NCI-H128 (cell line): ENCODE results near the gene MIS18A.
A peak's percentile ranks its signal among the peaks of the same experiment; 100 is the strongest.
"Not testable (repeated sequence)": the region's sequence is repeated elsewhere in the genome, so short reads cannot be mapped to it uniquely, and the experiment has no call there.

Experiments used
- DNase-seq: peaks from one replicate; lab custom pipeline; 2025; ENCODE audit not compliant: unreplicated experiment; lab: John Stamatoyannopoulos, UW

MIS18A gene

GRCh38 chr21:32306021-32306780, 27.4 kb upstream of the MIS18A start:
- no peak for DNase-seq

GRCh38 chr21:32304998-32305397, 26.1 kb upstream of the MIS18A start:
- DNase-seq: no peak

GRCh38 chr21:32303385-32303784, 24.5 kb upstream of the MIS18A start:
- DNase-seq: no peak

GRCh38 chr21:32302560-32302959, 23.7 kb upstream of the MIS18A start:
- no peak for DNase-seq

- DNase-seq: no peak
Observed at GRCh38 chr21:32301596-32301995, 22.7 kb upstream of the MIS18A start.

- DNase-seq: no peak
Observed at GRCh38 chr21:32300117-32300681, 21.4 kb upstream of the MIS18A start.

GRCh38 chr21:32299695-32300094, 20.8 kb upstream of the MIS18A start:
- DNase-seq: no peak

- DNase-seq: no peak
Observed at GRCh38 chr21:32298658-32299081, 19.8 kb upstream of the MIS18A start, which contains the start of gene MRAP. MRAP (plus strand) TSS chr21:32298855; CDS start chr21:32298972, 117 bp downstream.

- DNase-seq: no peak
Observed at GRCh38 chr21:32298148-32298559, 19.3 kb upstream of the MIS18A start.

- DNase-seq: no peak
Observed at GRCh38 chr21:32297449-32297848, 18.6 kb upstream of the MIS18A start.

- no peak for DNase-seq
Observed at GRCh38 chr21:32285476-32285875, 6.6 kb upstream of the MIS18A start.

GRCh38 chr21:32282992-32283391, 4.1 kb upstream of the MIS18A start:
- DNase-seq: no peak

GRCh38 chr21:32281531-32281930, 2.7 kb upstream of the MIS18A start:
- no peak for DNase-seq

- DNase-seq: no peak
Observed at GRCh38 chr21:32279377-32279680, 480 bp upstream of the MIS18A start.

GRCh38 chr21:32278103-32278502, 746 bp downstream of the MIS18A start:
- no peak for DNase-seq

GRCh38 chr21:32276671-32277070, 2.2 kb downstream of the MIS18A start:
- no peak for DNase-seq

- DNase-seq: no peak
Observed at GRCh38 chr21:32270748-32271147, 8.1 kb downstream of the MIS18A start.

- DNase-seq: not testable (repeated sequence)
Observed at GRCh38 chr21:32265321-32265720, 13.5 kb downstream of the MIS18A start.

- DNase-seq: no peak
Observed at GRCh38 chr21:32261929-32262328, 16.9 kb downstream of the MIS18A start.

GRCh38 chr21:32260130-32260529, 18.7 kb downstream of the MIS18A start:
- DNase-seq: no peak

GRCh38 chr21:32258786-32259048, 20.1 kb downstream of the MIS18A start:
- not testable (repeated sequence) for DNase-seq

GRCh38 chr21:32257962-32258785, 20.7 kb downstream of the MIS18A start:
- peak; percentile 80 for DNase-seq
